Measurements from ENCODE around the gene CENPH.
A peak's percentile ranks its signal among the peaks of the same experiment; 100 is the strongest.
"Not testable (repeated sequence)": the region's sequence is repeated elsewhere in the genome, so short reads cannot be mapped to it uniquely, and the experiment has no call there.

CENPH gene
- long read RNA-seq, transcript CENPH-201 (9 exons, 1,389 nt): major isoform, 282 of 300 reads
- long read RNA-seq, partial matches to known transcripts: 2 of 300 reads
- long read RNA-seq, other reads (novel, unspliced or antisense): 10 of 300 reads

GRCh38 chr5:69189162-69190086, at the start of gene CENPH:
Gene CENPH (plus strand): TSS chr5:69189583. CDS start chr5:69189635, 52 bp downstream.
- TF ChIP-seq CTCF (IDR thresholded peaks at IDR 0.05; ENCODE audit: insufficient read depth, low read length): no peak
- TF ChIP-seq GABPA (IDR thresholded peaks at IDR 0.05; ENCODE audit: low read depth): peak; percentile 66; the same call in 1 of the 2 replicates
- peak; percentile 25 for TF ChIP-seq REST (IDR thresholded peaks at IDR 0.05; ENCODE audit: insufficient replicate concordance, low read depth)
- H3K27ac ChIP-seq (replicated peaks): peak within 1 kb of the TSS; percentile 98
- H3K4me3 ChIP-seq (replicated peaks; ENCODE audit: insufficient read depth, low read length): peak within 1 kb of the TSS; percentile 62
- peak; percentile 69 to 84 for DNase-seq (ENCODE audit: low read depth in 1 of 2, low spot score in 1 of 2)
- H3K27me3 ChIP-seq (ENCODE audit: insufficient read depth, poor library complexity, severe bottlenecking): no peaks in the 10 kb centered on the region

- DNase-seq (ENCODE audit: low read depth in 1 of 2, low spot score in 1 of 2); H3K27ac ChIP-seq (replicated peaks); H3K27me3 ChIP-seq (ENCODE audit: insufficient read depth, poor library complexity, severe bottlenecking); H3K4me3 ChIP-seq (replicated peaks; ENCODE audit: insufficient read depth, low read length): not testable (repeated sequence)
These were observed 49.1 kb upstream of the CENPH start for GRCh38 chr5:69140239-69140638.

GRCh38 chr5:69140827-69141226, 48.6 kb upstream of the CENPH start:
- H3K27ac ChIP-seq (replicated peaks): no peak overlapping the region
- DNase-seq (ENCODE audit: low read depth in 1 of 2, low spot score in 1 of 2): no peak
- H3K27me3 ChIP-seq (ENCODE audit: insufficient read depth, poor library complexity, severe bottlenecking): no peaks in the 10 kb centered on the region
- TF ChIP-seq REST (IDR thresholded peaks at IDR 0.05; ENCODE audit: insufficient replicate concordance, low read depth): no peak
- no peak for TF ChIP-seq CTCF (IDR thresholded peaks at IDR 0.05; ENCODE audit: insufficient read depth, low read length)
- TF ChIP-seq POLR2AphosphoS5 (IDR thresholded peaks at IDR 0.05; ENCODE audit: low read depth): no peak
- TF ChIP-seq GABPA (IDR thresholded peaks at IDR 0.05; ENCODE audit: low read depth): no peak
- no peak for TF ChIP-seq SPI1 (IDR thresholded peaks at IDR 0.05; ENCODE audit: borderline replicate concordance, low read depth)
- no peak overlapping the region for H3K4me3 ChIP-seq (replicated peaks; ENCODE audit: insufficient read depth, low read length)

- DNase-seq (ENCODE audit: low read depth in 1 of 2, low spot score in 1 of 2); H3K4me3 ChIP-seq (replicated peaks; ENCODE audit: insufficient read depth, low read length); H3K27me3 ChIP-seq (ENCODE audit: insufficient read depth, poor library complexity, severe bottlenecking); H3K27ac ChIP-seq (replicated peaks): not testable (repeated sequence)
These were observed 40.8 kb upstream of the CENPH start for GRCh38 chr5:69148576-69148975.
